22Rv1 (cell line): Measurements from ENCODE around the gene GRIK4.

Experiments
- ZFX ChIP-seq: fragments of 450-650 bp; IDR thresholded peaks from 2 replicates; pipeline ENCODE4 v1.6.1; 2017; ENCODE audit warnings: antibody characterized with exemption, borderline replicate concordance
- TF ChIP-seq, protein P1 (sequence below): fragments of 450-650 bp; IDR thresholded peaks from 2 replicates; pipeline ENCODE4 v1.5.1; 2017; ENCODE audit warnings: mild to moderate bottlenecking

DNA sequence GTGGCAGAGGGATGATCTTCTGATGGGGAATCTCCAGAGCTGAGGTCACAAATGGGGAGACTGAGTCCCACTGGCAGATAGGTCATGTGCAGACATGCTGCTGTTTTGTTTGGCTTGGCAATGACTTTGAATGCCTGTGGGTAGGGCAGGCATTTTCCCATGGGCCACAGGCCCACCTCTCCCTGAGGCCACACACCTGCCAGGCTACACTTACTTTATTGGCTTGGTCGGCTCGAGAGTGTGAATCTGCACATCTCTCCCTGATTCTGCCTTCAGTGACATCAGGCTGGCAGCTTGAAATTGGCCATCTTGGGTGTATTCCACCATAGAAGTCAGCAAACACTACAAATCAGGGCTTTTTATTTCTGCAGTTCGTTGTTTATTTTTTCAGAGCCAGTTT lies 91.5 kb downstream of the GRIK4 start:
- TF ChIP-seq, protein P1, sequence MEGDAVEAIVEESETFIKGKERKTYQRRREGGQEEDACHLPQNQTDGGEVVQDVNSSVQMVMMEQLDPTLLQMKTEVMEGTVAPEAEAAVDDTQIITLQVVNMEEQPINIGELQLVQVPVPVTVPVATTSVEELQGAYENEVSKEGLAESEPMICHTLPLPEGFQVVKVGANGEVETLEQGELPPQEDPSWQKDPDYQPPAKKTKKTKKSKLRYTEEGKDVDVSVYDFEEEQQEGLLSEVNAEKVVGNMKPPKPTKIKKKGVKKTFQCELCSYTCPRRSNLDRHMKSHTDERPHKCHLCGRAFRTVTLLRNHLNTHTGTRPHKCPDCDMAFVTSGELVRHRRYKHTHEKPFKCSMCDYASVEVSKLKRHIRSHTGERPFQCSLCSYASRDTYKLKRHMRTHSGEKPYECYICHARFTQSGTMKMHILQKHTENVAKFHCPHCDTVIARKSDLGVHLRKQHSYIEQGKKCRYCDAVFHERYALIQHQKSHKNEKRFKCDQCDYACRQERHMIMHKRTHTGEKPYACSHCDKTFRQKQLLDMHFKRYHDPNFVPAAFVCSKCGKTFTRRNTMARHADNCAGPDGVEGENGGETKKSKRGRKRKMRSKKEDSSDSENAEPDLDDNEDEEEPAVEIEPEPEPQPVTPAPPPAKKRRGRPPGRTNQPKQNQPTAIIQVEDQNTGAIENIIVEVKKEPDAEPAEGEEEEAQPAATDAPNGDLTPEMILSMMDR, result no peak
- TF ChIP-seq ZFX, result no peak
